Sigmoid colon (tissue), 7 donors: Measurements from ENCODE around the gene WHRN. TPM values are rescaled to one million over a fixed set of nuclear protein-coding genes. Genes with fewer than 3 reads are reported as not detected.

Experiments
- DNase-seq: peaks from one replicate; pipeline ENCODE4 v3.0.0-alpha.2; 2019
- H3K27ac ChIP-seq, 4 donors: fragments of 200-600 bp; sonication (generic); one replicate each; pipeline ENCODE4 v1.5.1; 2016 to 2019; ENCODE audit warnings: mild to moderate bottlenecking in 1 of 4
- H3K27me3 ChIP-seq, 3 donors: fragments of 200-600 bp; sonication (generic); one replicate each; pipeline ENCODE4 v1.5.1; 2019; ENCODE audit warnings: mild to moderate bottlenecking in 1 of 3
- H3K36me3 ChIP-seq, 4 donors: fragments of 200-600 bp; sonication (generic); one replicate each; pipeline ENCODE4 v1.5.1; 2016 to 2019
- H3K4me1 ChIP-seq, 4 donors: fragments of 200-600 bp; sonication (generic); one replicate each; pipeline ENCODE4 v1.5.1; 2017 to 2019
- H3K4me3 ChIP-seq, 4 donors: fragments of 200-600 bp; sonication (generic); one replicate each; pipeline ENCODE4 v1.5.1; 2017 to 2019; ENCODE audit warnings: mild to moderate bottlenecking in 2 of 4, moderate library complexity in 1 of 4
- H3K9me3 ChIP-seq, 4 donors: fragments of 200-600 bp in 3 of 4; sonication (generic) in 3 of 4; one replicate each; pipeline versions ENCODE4 v1.5.1 to v1.6.1; 2013 to 2019
- EP300 ChIP-seq, 4 donors: sonication (generic); formaldehyde crosslinking; IDR thresholded peaks; one replicate each; pipeline ENCODE4 v1.6.1; 2017; ENCODE audit warnings: antibody characterized with exemption in 4 of 4
- POLR2A ChIP-seq, 2 donors: fragments of 450-650 bp; IDR thresholded peaks; one replicate each; pipeline ENCODE4 v1.6.1; 2016; ENCODE audit warnings: antibody characterized with exemption in 2 of 2, mild to moderate bottlenecking in 2 of 2, moderate library complexity in 2 of 2
- POLR2AphosphoS5 ChIP-seq, 4 donors: sonication (generic); formaldehyde crosslinking; IDR thresholded peaks; one replicate each; pipeline ENCODE4 v1.6.1; 2017; ENCODE audit warnings: antibody characterized with exemption in 4 of 4
- WGBS, 2 donors: extraction: QIAGEN DNeasy Blood & Tissue Kit; methylation state at CpG; one replicate each; pipeline ENCODE4 v1.1.7; 2013; 5-methylcytosine and 5-hydroxymethylcytosine counted together
- intact Hi-C: fragments of 100-400 bp; cut with DNase I; formaldehyde crosslinking; loops from one replicate; pipeline ENCODE4 v1.15.1; 2023
- polyA plus RNA-seq, 3 donors: library from polyadenylated mRNA; stranded (reverse); fragments of 200-250 nt; gene quantifications; one replicate each; pipeline ENCODE4 v1.2.3, GENCODE V29; 2013
- total RNA-seq, 4 donors: library from RNA; depleted of rRNA; stranded (reverse); fragments of >200 nt; gene quantifications; one replicate each; pipeline ENCODE4 v1.1.0, GENCODE V29; 2016
- TF ChIP-seq, protein P1 (sequence below), 4 experiments: fragments of 450-650 bp in 3 of 4; fragments of 200-600 bp in 1 of 4; IDR thresholded peaks; one replicate each; pipeline ENCODE4 v1.5.1; 2016 to 2019; ENCODE audit warnings: antibody characterized with exemption in 4 of 4, mild to moderate bottlenecking in 3 of 4, moderate library complexity in 2 of 4
- donor health status: healthy with polysubstance abuse.
- donor health status: Bipolar disorder and iron deficiency.
- donor health status: healthy.

WHRN gene
- total and polyA plus RNA-seq, 7 donors, result 0.60 to 7.8 (median 5.4) TPM

DNA sequence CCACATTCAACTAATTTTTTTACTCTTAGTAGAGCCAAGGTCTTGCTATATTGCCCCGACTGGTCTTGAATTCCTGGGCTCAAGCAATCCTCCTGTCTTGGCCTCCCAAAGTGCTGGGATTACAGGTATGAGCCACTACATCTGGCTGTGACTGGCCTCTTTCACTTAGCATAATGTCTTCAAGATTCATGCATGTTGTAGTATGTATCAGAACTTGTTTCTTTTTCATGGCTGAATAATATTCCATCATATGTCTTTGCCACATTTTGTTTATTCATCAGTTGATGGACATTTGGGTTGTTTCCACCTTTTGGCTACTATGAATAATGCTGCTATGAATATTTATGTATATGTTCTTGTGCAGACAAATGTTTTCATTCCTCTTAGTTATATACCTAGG is 12.8 kb upstream of the WHRN start:
- intact Hi-C loops, result no loop called here
- TF ChIP-seq, protein P1, sequence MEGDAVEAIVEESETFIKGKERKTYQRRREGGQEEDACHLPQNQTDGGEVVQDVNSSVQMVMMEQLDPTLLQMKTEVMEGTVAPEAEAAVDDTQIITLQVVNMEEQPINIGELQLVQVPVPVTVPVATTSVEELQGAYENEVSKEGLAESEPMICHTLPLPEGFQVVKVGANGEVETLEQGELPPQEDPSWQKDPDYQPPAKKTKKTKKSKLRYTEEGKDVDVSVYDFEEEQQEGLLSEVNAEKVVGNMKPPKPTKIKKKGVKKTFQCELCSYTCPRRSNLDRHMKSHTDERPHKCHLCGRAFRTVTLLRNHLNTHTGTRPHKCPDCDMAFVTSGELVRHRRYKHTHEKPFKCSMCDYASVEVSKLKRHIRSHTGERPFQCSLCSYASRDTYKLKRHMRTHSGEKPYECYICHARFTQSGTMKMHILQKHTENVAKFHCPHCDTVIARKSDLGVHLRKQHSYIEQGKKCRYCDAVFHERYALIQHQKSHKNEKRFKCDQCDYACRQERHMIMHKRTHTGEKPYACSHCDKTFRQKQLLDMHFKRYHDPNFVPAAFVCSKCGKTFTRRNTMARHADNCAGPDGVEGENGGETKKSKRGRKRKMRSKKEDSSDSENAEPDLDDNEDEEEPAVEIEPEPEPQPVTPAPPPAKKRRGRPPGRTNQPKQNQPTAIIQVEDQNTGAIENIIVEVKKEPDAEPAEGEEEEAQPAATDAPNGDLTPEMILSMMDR (IDR thresholded peaks at IDR 0.05), result no peak
- no peak for TF ChIP-seq POLR2AphosphoS5 (IDR thresholded peaks at IDR 0.05)
- no peak for TF ChIP-seq EP300 (IDR thresholded peaks at IDR 0.05)
- TF ChIP-seq POLR2A (IDR thresholded peaks at IDR 0.05), result no peak
- Histone ChIP-seq H3K4me1 (no peaks in the 10 kb centered on the region), H3K36me3 (no peaks in the 10 kb centered on the region), H3K9me3 (no peaks in the 10 kb centered on the region), H3K27ac (no peak overlapping the region), H3K4me3 (no peak overlapping the region), H3K27me3 (no peaks in the 10 kb centered on the region)
- 97 to 99% methylated on average over 1 of the region's 1 CpG for WGBS, 2 donors
- no peak for DNase-seq

GRCh38 chr9:114516913-114517312 is 11.6 kb upstream of the WHRN start:
- no peaks in the 10 kb centered on the region for H3K4me1 ChIP-seq
- no peak for DNase-seq
- no peak overlapping the region for H3K27ac ChIP-seq
- no peaks in the 10 kb centered on the region for H3K27me3 ChIP-seq
- no peaks in the 10 kb centered on the region for H3K9me3 ChIP-seq
- H3K4me3 ChIP-seq, result no peak overlapping the region
- WGBS, 2 donors, result 79 to 81% methylated on average over 7 of the region's 7 CpGs
- TF ChIP-seq POLR2A (IDR thresholded peaks at IDR 0.05) (no peak), EP300 (IDR thresholded peaks at IDR 0.05) (no peak), POLR2AphosphoS5 (IDR thresholded peaks at IDR 0.05) (no peak)
- TF ChIP-seq, protein P1 (IDR thresholded peaks at IDR 0.05), result no peak
- intact Hi-C loops, result no loop called here
- no peaks in the 10 kb centered on the region for H3K36me3 ChIP-seq

DNA sequence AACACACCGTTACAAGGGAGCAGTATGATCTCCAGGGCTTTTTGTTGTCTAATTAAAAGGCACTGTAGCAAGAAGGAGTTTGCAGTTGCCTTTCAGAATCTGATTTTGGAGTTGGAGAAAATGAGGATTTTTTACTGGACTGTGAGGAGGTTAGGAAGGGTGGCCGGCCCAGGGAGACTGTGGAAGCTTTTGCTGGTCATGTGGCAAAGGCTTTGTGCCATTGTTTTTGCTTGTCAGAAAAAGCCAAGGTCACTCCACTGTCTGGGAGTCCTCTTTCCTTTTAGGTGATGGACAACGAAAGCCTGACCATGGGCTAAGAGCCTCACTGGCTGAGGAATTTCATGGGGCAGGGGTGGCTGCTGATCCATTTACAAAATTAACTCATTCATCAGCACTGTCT is 10.3 kb upstream of the WHRN start:
- WGBS, 2 donors, result 84 to 89% methylated on average over 3 of the region's 3 CpGs
- no peaks in the 10 kb centered on the region for H3K4me1 ChIP-seq
- intact Hi-C loops, result no loop called here
- H3K27me3 ChIP-seq, result no peaks in the 10 kb centered on the region
- no peak overlapping the region for H3K4me3 ChIP-seq
- H3K36me3 ChIP-seq, result no peaks in the 10 kb centered on the region
- H3K27ac ChIP-seq, result no peak overlapping the region
- no peaks in the 10 kb centered on the region for H3K9me3 ChIP-seq
- TF ChIP-seq POLR2AphosphoS5 (IDR thresholded peaks at IDR 0.05), result no peak
- no peak for TF ChIP-seq EP300 (IDR thresholded peaks at IDR 0.05)
- TF ChIP-seq POLR2A (IDR thresholded peaks at IDR 0.05), result no peak
- TF ChIP-seq, protein P1 (IDR thresholded peaks at IDR 0.05), result no peak
- no peak for DNase-seq

DNA sequence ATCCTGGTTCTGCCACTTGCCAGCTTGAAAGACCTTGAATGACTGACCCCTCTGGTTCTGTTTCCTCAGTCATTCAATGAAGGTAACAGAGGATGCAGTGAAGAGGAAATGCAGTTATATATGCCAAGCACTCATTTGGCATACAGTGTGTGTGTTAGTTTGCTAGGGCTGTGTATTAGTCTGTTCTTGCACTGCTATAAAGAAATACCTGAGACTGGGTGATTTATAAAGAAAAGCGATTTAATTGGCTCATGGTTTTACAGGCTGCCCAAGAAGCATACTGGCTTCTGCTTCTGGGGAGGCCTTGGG is 8.6 kb upstream of the WHRN start:
- DNase-seq, result no peak
- no peak overlapping the region for H3K27ac ChIP-seq
- TF ChIP-seq, protein P1 (IDR thresholded peaks at IDR 0.05), result no peak
- TF ChIP-seq EP300 (IDR thresholded peaks at IDR 0.05), result no peak
- TF ChIP-seq POLR2A (IDR thresholded peaks at IDR 0.05), result no peak
- no peaks in the 10 kb centered on the region for H3K27me3 ChIP-seq
- H3K4me3 ChIP-seq, result no peak overlapping the region
- 87 to 89% methylated on average over 1 of the region's 1 CpG for WGBS, 2 donors
- no peaks in the 10 kb centered on the region for H3K9me3 ChIP-seq
- no peaks in the 10 kb centered on the region for H3K4me1 ChIP-seq
- intact Hi-C loops, result no loop called here
- H3K36me3 ChIP-seq, result no peaks in the 10 kb centered on the region

DNA sequence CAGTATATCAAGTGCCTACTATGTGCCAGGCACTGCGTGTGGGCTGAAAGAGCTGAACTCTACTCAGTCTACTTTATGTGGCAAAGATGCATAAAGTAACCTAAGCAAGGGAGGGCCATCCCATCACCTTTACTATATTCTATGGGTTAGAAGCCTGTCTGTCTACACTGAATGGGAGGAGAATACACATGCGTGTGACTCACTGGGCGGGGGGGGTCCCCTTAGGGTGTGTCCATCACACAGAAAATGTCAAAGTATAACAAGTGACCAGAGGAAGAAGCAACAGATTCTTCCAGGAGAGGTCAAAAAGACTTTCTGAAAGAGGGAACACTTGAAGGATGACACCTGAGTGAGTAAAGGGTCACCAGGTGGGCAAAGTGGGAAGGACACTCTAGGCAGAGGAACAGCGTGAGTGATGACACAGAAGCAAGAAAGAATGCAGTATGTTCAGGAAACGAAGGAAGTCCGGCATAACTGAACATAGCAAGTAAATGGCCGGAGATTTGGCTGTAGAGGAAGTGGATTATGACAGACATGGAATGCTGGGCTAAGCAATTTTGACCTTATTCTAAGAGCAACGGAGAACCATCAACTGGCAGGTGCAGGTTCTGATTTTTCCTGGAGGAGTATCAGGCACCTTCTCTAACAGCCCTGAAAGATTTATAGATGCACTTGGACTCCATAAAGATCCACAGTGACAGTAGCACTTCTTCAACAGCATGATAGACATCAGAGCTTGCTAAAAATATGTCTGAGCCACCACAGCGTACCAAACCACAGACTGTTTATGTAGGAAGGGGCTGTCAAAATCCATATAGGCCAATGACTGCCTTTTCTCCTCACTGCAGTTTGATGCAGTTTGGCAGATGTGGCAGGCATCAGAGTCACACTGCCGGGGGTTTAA is 8.0 kb upstream of the WHRN start:
- no peaks in the 10 kb centered on the region for H3K9me3 ChIP-seq
- H3K4me1 ChIP-seq, result no peaks in the 10 kb centered on the region
- intact Hi-C loops, result no loop called here
- no peaks in the 10 kb centered on the region for H3K27me3 ChIP-seq
- WGBS, 2 donors, result 62% methylated on average over 10 of the region's 10 CpGs
- no peak overlapping the region for H3K27ac ChIP-seq
- no peak for TF ChIP-seq EP300 (IDR thresholded peaks at IDR 0.05)
- TF ChIP-seq POLR2A (IDR thresholded peaks at IDR 0.05), result no peak
- no peak for TF ChIP-seq POLR2AphosphoS5 (IDR thresholded peaks at IDR 0.05)
- TF ChIP-seq, protein P1 (IDR thresholded peaks at IDR 0.05), result no peak
- H3K4me3 ChIP-seq, result no peak overlapping the region
- DNase-seq, result no peak
- no peaks in the 10 kb centered on the region for H3K36me3 ChIP-seq
